Amniotic epithelial cell (primary cell): ENCODE results near the gene CHST2.
"Not testable (repeated sequence)": the region's sequence is repeated elsewhere in the genome, so short reads cannot be mapped to it uniquely, and the experiment has no call there.

ENCODE experiments used
- DNase-seq: peaks from one replicate; pipeline ENCODE4 v3.0.0-alpha.2; 2010; ENCODE audit warnings: low read depth

CHST2 gene, protein sequence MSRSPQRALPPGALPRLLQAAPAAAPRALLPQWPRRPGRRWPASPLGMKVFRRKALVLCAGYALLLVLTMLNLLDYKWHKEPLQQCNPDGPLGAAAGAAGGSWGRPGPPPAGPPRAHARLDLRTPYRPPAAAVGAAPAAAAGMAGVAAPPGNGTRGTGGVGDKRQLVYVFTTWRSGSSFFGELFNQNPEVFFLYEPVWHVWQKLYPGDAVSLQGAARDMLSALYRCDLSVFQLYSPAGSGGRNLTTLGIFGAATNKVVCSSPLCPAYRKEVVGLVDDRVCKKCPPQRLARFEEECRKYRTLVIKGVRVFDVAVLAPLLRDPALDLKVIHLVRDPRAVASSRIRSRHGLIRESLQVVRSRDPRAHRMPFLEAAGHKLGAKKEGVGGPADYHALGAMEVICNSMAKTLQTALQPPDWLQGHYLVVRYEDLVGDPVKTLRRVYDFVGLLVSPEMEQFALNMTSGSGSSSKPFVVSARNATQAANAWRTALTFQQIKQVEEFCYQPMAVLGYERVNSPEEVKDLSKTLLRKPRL

DNA sequence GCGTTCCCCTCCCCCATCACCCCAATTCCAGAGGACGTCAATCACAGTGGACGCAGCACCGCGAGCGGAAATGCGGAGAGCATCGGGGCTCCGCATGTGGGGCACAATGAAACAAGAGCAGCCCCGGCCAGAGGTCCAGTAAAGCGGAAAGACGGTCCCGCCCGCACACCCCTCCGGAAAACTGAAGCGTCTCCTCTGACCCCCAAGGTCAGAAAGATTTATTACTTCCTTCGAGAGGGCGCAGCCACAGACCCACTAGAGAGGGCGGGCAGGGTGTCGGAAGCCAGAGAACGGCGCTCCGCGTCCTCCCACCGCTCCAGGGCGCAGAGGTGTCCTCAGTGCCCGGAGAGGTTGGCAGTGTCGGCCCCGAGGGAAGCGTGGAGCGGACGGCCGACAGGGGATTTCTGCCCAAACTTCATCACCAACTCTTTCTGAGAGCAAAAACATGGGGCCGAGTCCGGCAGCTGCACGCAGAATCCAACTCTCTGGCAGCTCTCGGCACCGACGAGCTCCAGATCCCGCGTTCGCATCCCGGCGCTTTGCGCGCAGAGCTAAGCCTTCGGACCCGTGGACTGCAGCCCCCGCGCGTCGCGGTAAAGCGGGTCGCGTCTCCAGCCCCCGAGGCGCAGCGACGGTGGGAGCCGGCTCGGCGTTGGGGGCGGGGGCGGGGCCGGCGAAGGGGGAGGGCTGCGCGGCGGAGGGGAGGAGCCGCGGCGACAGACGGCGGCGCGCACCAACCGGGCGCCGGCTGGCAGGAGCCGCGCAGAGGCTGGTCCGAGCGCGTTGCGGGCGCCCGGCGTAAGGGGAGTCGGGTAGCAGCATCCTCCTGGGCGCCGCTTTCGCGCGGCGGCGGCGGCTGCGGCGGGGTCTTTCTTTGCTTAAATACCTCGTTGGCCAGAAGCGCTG, at the start of gene CHST2:
TSS of gene CHST2 (plus strand) at position 763 of the 906 bp plus-strand sequence. CDS start 1,046 bp downstream, outside the sequence.
- DNase-seq, result peak; percentile 73

DNA sequence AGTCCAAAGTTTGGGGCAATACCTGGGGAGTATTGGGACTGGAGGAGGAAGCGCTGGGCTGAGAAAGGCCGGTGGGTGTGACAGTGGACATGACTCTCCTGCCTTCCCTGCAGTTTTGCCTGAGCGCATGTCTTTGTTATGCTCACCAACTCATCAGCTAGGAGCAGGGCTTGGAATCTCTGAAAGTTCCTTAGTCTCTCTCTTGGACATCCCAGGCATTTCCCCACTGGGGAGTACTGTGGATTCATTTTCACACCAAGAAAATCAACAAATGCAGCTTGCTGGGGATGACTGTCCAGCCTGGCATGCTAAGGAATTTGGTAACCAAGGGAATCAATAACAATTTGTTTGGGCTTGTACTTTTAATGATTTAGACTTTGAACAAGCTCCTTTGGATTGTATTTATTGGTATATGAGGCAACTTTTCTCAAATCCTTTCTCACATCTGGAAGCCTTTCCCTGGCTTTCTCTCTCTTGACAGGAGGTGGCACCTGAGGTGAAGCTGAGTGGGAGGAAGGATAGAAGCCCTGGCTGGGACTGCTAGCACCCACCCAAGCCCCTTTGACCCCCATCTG, 48.5 kb upstream of the CHST2 start:
- DNase-seq, result peak; percentile 83

DNA sequence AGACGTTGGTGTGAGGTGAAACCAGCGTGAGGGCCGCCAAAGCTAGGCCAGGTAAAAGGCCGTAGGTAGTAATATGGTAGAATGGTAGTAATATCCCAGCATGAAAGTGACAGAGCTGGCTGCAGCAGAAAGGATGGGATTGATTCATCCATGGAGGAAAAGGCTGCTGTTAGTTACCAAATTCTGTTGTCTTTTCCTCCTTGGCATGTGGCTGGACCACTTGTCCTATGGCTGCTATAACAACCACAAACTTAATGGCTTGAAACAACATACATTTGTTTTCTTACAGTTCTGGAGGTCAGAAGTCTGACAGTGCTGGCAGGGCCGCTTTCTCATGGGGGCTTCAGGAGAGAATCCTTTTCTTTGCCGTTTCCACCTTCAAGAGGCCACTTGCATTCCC, 47.8 kb upstream of the CHST2 start:
- DNase-seq, result no peak

DNA sequence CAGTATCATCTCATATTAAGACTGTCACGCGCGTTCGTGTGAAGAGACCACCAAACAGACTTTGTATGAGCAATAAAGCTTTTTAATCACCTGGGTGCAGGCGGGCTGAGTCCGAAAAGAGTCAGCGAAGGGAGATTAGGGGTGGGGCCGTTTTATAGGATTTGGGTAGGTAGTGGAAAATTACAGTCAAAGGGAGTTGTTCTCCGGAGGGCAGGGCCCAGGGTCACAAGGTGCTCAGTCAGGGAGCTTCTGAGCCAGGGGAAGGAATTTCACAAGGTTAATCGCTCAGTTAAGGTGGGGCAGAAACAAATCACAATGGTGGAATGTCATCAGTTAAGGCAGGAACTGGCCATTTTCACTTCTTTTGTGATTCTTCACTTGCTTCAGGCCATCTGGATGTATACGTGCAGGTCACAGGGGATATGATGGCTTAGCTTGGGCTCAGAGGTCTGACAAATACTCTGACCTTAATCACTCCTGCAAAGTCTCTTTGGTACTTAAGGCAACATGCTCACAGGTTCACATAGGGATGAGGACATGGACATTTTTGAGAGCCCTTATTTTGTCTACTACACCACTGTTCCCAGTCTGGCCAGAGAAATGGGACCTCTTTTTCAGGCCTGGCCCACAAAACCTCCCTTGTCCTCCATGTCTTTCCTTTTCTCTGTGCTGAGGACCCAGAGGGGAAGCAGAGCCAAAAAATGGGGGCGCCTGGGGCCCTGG, 47.1 kb upstream of the CHST2 start:
- DNase-seq, result not testable (repeated sequence)

DNA sequence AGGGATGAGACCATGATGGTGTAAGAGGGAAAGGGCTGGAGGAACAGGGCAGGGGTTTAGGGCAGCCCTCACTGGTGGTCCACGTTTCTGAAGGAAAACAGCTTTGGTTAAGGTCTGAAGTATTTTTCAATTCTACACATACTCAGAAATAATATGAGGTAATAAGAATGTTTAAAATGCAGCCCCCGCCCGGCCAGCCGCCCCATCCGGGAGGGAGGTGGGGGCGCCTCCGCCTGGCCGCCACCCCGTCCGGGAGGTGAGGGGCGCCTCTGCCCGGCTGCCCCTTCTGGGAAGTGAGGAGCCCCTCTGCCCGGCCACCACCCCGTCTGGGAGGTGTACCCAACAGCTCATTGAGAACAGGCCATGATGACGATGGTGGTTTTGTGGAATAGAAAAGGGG, 46.0 kb upstream of the CHST2 start:
- DNase-seq, result not testable (repeated sequence)

DNA sequence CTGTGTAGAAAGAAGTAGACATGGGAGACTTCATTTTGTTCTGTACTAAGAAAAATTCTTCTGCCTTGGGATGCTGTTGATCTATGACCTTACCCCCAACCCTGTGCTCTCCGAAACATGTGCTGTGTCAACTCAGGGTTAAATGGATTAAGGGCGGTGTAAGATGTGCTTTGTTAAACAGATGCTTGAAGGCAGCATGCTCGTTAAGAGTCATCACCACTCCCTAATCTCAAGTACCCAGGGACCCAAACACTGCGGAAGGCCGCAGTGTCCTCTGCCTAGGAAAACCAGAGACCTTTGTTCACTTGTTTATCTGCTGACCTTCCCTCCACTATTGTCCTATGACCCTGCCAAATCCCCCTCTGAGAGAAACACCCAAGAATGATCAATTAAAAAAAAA, 45.6 kb upstream of the CHST2 start:
- not testable (repeated sequence) for DNase-seq

DNA sequence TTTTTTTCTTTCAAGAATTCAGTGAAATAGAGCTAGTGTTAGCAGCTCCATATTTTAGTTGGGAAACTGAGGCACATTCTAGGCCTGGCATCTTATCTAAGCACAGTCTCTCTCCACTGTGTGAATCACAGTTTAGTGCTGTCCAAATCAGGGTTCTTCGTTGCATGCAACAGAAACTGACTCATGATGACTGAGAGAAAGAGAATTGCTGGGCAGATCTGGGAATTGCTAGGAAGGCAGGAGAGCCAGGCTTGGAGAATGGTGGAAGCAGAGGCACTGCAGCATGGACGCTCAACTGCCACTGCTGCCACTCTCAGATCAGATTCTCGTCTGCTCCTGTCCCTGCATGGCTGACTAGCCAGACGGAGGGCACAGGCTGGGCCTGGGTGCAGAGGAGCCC, 40.7 kb upstream of the CHST2 start:
- peak; percentile 77 for DNase-seq

DNA sequence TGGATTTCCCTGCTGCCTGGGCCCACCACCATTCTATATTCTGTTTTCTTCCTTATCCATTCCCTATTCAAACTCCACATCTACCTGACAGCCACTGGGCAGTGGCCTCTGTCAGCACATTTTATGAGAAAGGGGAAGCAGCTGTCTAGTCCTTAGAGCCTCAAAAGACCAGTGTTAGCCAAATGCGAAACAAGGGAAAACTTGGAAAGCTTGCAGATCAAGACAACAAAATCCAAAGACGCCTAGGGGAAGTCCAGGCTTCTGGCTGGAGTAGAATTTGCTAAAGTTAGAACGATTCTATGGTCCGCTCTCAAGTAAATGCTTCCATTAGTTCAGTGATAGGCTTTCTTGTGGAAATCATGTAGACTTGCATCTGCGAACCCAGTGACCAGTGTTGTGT, 39.4 kb upstream of the CHST2 start:
- DNase-seq, result no peak

DNA sequence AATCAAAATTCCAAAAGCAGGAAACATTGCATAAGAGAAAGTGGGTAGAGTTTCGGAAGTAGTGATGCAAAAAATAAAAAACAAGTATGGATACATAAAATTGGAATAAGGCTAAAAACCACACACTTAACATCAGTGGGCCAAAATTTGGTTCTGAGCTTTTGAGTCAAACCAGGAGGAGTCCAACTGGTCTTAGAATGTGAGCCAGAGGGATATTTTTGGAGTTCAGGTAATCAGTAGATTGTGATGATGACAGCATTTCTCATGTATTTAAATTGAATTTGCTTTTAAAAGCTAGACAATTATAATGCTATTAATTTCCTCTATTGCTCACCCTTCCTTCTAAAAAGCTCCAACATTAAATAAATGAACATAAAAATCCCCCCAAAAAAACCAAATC, 38.2 kb upstream of the CHST2 start:
- no peak for DNase-seq

DNA sequence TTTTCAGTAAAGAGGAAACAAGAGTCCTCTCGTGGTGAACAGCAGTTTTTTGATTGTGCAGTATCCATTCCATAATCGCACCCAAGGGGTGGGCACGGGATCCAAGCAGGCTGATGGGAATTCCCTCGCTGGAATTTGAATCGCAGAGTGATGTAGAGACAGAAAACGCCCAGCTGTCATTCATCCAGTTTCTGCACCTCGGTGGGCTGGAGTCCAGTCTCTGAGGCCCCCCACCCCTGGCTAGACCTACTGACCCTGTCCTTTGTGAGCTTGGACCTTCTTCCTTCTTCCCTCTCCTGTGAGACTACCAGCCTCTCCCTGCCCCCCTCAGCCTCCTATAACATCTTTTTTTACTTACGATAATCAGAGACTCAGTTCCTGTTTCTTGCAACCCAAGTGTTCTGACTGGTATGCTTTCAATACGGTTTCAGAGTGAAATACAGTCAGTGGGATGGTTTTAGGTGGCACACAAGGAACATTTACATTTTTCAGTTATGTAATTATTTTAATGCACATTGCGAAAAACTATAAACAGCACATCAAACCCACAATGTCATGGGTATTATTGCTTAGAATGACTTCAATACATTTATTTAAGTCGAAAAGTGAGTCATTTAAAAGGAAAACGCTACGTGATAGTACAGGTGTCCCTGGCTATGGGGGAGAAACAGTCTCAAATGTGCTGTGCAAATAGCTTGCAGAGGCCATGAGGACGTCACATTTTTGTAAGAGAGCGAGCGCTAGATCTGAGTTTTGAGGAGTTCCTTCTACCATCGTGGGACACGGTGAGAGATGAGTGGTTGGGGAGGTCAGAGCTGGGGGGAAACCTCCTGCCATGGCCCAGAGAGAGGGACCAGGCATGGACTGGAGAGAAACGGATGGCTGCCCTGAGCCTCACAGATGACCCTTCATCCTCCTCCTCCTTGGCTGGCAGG, 37.5 kb upstream of the CHST2 start:
- DNase-seq, result no peak

DNA sequence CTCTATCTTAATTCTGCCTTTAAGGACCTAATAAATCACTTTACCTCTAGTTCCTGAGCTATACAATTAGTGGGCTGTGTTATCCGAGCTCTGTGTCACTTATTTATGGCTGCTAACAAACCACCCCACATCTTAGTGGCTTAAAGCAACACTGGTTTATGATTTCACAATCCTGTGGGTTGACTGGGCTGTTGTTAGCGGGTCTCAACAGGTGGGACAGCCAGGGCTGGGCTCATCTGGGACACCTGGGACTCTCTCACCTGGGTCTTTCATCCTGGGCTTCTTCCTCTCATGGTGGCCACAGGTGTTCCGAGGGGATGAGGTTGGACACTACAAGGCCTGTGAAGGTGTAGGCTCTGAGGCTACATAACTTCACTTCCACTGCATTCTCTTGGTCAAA, 35.8 kb upstream of the CHST2 start:
- DNase-seq, result no peak

DNA sequence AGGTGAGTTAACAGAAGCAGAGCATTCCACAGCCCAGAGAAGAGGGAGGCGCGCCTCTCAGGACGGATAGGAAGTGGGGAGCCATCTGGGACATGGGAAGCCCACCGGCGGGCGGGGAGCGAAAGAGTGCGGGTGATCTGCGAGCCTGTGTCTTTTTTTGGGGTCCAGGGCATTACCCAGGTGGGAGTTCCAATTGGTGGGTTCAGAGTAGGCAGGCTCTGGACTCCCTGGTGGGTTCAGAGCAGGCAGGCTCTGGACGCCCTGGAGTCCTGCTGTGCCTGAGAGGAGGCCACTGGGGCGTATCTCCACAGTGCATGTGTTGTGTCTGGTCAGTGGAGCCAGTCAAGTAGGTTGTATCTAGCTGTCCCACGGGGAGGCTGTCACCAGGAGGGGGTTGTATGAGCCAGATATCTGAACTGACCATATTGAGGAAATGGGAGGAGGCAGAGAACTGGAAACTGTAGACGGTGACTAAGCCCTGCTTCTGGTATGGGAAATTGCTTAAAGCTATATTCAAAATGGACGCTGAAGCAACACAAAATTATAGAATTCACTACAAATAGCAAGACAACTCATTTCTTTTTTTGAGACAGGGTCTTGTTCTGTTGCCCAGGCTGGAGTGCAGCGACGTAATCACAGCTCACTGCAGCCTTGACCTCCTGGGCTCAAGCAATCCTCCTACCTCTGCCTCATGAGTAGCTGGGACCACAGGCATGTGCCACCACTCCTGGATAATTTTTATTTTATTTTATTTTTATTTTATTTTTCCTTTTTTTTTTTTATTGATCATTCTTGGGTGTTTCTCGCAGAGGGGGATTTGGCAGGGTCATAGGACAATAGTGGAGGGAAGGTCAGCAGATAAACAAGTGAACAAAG, 34.5 kb upstream of the CHST2 start:
- peak; percentile 50 for DNase-seq

DNA sequence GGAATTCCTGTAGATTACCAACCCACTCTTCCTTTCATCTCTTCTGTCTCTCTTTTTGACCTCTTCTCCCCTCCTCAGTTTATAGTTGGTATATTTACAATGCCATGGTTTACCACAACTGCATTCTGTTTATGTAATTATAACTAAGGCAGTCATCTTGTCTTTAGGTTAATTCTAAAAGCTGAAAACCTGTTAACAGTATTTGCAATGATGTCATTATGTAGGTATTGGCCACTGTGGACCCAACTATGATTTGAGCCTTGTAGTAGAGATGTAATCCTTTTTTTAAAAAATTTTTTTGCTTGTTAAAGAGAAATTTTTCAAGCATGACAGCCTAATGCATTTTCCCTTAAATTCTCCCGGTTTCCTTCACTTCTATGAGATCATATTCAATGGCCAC, 30.7 kb upstream of the CHST2 start:
- no peak for DNase-seq

DNA sequence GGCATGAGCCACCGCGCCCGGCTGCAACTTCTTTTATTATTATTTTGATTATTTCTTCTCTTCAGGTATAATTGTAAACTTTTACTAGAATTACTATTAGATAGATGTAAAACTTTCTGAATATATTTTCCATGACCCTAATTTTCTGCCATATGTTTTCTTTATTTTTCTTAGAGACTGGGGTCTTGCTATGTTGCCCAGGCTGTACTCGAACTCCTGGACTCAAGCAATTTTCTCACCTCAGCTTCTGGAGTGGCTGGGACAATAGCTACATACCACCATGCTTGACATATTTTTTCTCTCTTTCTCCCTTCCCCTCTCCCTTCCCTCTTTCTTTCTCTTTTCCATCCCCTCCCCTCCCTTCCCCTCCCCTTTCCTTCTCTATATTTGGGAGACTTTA, 29.6 kb upstream of the CHST2 start:
- no peak for DNase-seq

DNA sequence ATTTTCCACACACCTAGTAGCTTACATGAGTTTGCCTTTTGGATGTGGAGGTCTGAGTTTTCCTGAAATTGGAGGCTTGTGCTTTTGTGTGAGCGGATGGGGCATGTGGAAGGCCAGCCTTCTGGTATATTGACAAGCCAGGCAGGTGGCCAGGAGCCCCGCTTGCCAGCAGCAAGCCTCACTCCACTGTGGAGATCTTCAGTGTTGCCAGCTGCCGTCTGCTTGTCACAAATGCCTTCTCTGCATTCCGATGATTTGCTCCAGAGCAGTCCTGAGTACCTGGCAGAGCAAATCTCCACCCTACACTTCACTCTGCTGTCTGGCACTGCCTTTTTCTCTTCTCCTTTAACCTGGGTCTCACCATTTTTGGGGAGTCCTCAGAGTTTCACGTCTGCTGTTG, 29.1 kb upstream of the CHST2 start:
- no peak for DNase-seq

DNA sequence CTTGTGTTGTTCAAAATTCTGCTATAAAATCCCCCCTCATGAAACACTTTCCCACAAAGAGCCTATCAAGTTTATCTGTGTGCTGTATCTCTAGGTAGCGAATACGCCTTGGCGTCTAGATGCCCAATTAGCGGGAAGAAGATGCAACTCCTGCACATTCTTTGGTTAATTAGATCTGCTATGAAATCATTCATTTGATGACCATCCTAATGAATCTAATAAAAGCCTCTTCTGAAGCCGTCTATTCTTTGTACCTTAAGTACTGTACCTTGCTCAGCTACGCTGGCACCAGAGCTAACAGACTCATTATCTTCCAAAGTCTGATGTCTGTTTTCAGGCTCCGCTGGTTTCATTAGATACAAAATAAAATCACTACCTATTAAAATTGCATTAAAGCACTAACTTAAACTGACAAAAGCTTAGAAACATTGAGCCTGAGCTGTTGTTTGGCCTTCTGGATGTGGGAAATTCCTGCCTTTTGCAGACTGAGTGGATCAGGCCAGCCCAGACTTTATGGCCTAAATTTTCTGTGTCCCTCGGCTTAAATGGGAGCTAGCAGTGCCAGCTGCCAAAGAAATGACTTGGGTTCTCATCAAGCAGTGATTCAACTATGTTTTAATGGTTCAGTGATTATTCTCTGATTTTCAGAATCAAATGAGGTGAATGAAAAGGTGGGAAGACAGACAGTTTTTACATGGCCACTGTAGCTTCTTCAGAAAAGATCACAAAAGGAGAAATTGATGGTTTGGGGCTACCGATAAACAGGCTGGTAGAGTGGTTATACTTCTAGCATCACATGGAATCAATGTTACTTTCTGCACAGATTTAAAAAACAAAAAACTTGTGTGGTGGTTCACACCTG, 28.4 kb upstream of the CHST2 start:
- DNase-seq, result no peak

DNA sequence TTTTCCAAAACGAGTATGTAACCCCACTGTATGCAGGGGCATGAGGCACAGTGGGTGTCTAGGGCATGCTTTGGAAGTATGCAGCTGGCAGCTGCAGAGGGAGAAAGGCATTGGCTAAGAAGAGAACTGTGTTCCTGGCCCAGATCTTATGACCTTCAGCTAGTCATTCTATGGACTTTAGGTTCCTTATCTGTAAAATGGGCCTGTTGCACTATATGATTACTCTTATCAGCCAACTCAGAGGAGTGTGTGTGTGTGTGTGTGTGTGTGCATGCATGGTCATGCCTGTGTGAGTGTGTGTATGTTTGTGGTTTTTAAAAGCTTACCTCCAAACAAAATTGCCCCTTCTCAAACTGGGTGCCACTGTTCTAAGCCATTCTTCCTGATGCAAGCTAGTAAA, 27.4 kb upstream of the CHST2 start:
- DNase-seq, result no peak

DNA sequence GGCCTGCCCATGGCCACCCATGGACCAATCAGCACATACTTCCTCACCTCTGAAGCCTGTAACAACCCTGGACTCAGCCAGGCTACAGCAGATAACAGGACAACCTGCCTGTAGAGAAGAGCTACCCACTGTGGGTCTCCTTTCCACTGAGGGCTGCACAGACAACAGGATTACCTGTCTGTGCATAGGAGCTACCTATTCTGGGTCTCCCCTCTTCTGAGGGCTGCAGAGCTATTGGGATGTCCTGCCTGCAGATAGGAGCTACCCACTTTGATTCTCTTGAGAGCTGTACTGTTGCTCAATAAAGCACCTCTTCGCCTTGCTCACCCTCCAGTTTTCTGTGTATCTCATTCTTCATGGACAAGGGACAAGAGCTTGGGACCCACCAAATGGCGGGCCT, 23.8 kb upstream of the CHST2 start:
- DNase-seq, result no peak
